GM12873 (cell line): ENCODE results near the gene CCNL2.

ENCODE experiments used
- TF ChIP-seq, protein P1 (sequence below): IDR thresholded peaks from 2 replicates; pipeline ENCODE4 v1.5.1; 2012; ENCODE audit warnings: low read depth, mild to moderate bottlenecking, moderate library complexity, low read length, control low read depth; ENCODE audit not compliant: insufficient read depth; ENCODE audit errors: missing control alignments

Gene CCNL2

DNA sequence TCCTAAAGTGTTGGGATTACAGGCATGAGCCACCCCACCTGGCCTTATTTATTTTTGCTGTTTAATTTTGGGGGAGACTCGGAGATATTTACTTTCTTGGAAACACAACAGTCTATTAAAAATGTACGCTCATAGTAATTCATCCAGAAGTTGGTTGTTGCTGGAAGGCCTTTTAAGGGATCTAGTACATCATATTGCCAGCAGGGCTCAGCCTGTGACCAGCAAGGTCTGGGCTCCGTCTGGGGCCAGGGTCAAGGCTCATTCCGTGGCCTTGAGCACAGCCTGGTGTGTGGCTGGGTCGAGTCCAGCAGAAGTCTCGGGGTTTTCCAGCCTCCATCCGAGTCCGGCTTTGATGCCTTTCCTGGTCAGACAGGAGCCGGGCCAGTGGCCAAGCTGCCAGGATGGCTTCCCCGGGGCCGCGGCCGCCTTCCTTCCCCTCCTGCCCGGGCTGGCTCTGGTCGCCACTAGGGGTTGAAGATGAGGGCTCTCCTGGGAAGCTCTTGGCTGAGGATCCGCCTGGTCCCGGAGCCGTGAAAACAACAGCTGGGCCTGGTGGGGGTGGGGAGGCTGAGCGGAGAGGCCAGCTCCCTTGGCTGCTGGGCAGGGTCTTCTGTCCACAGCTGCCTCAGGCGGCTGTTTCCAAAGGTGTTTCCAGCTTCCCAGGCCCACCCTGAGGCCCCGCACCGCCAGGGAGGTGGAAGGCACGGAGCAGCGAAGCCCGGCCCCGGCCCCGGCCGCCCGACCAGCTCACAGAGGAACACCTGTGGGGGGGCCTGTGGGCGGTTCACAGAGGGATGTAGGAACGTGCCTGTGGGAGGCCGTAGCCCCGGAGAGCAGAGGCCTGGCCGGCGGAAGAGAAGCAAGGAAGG lies 31.2 kb upstream of the CCNL2 start:
- TF ChIP-seq, protein P1, sequence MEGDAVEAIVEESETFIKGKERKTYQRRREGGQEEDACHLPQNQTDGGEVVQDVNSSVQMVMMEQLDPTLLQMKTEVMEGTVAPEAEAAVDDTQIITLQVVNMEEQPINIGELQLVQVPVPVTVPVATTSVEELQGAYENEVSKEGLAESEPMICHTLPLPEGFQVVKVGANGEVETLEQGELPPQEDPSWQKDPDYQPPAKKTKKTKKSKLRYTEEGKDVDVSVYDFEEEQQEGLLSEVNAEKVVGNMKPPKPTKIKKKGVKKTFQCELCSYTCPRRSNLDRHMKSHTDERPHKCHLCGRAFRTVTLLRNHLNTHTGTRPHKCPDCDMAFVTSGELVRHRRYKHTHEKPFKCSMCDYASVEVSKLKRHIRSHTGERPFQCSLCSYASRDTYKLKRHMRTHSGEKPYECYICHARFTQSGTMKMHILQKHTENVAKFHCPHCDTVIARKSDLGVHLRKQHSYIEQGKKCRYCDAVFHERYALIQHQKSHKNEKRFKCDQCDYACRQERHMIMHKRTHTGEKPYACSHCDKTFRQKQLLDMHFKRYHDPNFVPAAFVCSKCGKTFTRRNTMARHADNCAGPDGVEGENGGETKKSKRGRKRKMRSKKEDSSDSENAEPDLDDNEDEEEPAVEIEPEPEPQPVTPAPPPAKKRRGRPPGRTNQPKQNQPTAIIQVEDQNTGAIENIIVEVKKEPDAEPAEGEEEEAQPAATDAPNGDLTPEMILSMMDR, result no peak

GRCh38 chr1:1429671-1430073 lies 30.5 kb upstream of the CCNL2 start:
- TF ChIP-seq, protein P1, result no peak

DNA sequence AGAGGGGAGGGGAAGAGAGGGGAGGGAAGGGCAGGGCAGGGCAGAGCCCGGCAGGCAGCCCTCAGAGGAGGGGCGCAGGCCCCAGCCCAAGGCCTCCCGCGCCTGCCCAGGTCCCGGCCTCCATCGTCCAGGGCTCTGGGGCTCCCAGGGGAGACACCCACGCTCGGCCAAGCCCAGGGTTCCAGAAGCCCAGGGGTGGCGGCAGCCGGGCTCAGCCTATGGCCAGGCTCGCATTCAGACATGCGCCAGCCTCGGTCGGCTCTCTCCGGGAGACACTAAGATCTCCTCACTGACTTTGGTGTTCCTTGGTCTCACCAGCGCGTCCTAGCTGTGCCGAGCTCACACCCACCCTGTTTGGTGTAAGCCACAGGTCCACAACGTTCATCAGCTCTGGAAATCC lies 29.0 kb upstream of the CCNL2 start:
- TF ChIP-seq, protein P1, result no peak

- TF ChIP-seq, protein P1, result no peak
Measured at GRCh38 chr1:1427820-1428148, 28.6 kb upstream of the CCNL2 start.

DNA sequence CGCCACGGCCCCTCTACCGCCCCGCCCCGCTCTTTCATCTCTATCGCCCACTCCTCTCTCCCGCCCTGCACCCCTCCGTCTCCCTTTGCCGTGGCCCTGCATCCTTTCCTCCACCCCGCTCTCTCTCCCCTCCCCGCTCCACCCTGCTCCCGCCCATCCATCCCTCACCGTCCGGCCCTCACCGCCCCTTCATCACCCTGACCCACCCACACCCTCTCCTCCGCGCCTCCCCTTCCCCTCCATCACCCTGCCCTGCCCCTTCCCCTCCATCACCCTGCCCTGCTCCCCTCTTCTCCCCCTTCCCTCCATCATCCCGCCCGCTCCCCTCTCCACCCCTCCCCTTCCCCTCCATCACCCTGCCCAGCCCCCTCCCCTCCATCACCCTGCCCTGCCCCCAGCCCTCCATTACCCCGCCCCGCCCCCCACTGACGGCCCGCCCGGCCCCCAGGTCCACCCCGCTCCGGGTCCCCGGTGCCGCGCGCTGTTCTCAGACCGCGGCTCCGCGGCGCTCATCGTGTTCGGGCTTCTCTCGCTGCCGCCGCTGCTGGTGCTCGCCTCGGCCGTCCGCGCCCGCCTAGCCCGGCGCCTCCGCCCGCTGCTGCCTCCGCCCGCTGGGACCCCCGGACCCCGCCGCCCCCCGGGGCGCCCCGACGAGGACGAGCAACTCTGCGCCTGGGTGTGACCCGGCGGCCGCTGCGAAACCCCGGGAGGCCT lies 28.1 kb upstream of the CCNL2 start:
- TF ChIP-seq, protein P1, result no peak

- TF ChIP-seq, protein P1, result no peak
Measured at GRCh38 chr1:1426496-1427105, 27.5 kb upstream of the CCNL2 start.
